ENCODE measurements around the gene CPXM2.

DNA sequence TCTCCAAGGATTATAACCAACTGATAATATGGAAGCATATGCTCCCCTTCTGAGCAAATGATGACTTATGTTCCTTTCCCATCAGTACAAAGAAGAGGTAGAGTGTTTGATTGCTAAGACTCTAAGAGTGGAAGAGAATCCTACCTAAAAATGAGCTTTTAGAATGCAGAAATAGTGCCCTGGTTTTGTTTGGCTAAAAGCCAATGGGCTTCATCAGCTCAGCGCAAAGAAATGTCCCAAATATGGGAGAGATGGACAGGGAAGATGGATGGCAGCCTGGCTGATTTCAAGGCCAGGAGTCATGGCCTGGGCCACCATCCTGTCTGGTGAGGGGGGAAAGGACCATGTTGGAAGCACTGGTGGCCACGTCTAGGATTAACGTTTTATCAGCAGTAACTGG is 165.2 kb downstream of the CPXM2 start:
- TF ChIP-seq TAF1 (IDR thresholded peaks at IDR 0.05; ENCODE audit: borderline replicate concordance, low read depth, low read length) (no peak), EP300 (IDR thresholded peaks at IDR 0.05; ENCODE audit: borderline replicate concordance in 1 of 2, control insufficient read depth in 1 of 2, low read depth in 2 of 2, low read length in 2 of 2) (no peak), FOXK2 (IDR thresholded peaks at IDR 0.05) (no peak), EZH2 (IDR thresholded peaks at IDR 0.05; ENCODE audit: borderline replicate concordance, control insufficient read depth, low read depth, low read length) (no peak)
- TF ChIP-seq, protein P1, sequence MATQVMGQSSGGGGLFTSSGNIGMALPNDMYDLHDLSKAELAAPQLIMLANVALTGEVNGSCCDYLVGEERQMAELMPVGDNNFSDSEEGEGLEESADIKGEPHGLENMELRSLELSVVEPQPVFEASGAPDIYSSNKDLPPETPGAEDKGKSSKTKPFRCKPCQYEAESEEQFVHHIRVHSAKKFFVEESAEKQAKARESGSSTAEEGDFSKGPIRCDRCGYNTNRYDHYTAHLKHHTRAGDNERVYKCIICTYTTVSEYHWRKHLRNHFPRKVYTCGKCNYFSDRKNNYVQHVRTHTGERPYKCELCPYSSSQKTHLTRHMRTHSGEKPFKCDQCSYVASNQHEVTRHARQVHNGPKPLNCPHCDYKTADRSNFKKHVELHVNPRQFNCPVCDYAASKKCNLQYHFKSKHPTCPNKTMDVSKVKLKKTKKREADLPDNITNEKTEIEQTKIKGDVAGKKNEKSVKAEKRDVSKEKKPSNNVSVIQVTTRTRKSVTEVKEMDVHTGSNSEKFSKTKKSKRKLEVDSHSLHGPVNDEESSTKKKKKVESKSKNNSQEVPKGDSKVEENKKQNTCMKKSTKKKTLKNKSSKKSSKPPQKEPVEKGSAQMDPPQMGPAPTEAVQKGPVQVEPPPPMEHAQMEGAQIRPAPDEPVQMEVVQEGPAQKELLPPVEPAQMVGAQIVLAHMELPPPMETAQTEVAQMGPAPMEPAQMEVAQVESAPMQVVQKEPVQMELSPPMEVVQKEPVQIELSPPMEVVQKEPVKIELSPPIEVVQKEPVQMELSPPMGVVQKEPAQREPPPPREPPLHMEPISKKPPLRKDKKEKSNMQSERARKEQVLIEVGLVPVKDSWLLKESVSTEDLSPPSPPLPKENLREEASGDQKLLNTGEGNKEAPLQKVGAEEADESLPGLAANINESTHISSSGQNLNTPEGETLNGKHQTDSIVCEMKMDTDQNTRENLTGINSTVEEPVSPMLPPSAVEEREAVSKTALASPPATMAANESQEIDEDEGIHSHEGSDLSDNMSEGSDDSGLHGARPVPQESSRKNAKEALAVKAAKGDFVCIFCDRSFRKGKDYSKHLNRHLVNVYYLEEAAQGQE (IDR thresholded peaks at IDR 0.05; ENCODE audit: low read depth, low read length): no peak
